H1 (cell line): ENCODE results near the gene L3HYPDH. TPM values are rescaled to one million over a fixed set of nuclear protein-coding genes. Genes with fewer than 3 reads are reported as not detected.

ENCODE experiments used
- CTCF ChIA-PET: fragments of 300-600 bp; sonication (Branson Sonifier 250); formaldehyde crosslinking; loops from one replicate; lab custom pipeline; 2021; ENCODE audit not compliant: partially characterized antibody; lab: Charles Lee
- POLR2A ChIA-PET: fragments of 300-600 bp; sonication (Branson Sonifier 250); formaldehyde crosslinking; loops from one replicate; lab custom pipeline; 2021; ENCODE audit warnings: inconsistent platforms; ENCODE audit not compliant: partially characterized antibody; lab: Charles Lee
- DNase-seq, 2 experiments: peaks; one replicate each; pipeline versions ENCODE4 v3.0.0 to v3.0.0-alpha.2; 2010 to 2022; ENCODE audit warnings: low spot score in 2 of 2, low read depth in 1 of 2, mixed read lengths in 1 of 2
- FAIRE-seq: peaks from 2 replicates; lab custom pipeline; 2011; peaks lifted over from hg19 to GRCh38; lab: Jason Lieb, UNC
- H2AFZ ChIP-seq: 2 replicates; pipeline ENCODE4 v1.8.1; 2012; ENCODE audit warnings: low read length, inconsistent platforms
- H2AK5ac ChIP-seq: 2 replicates; pipeline ENCODE4 v1.6.1; 2013; ENCODE audit warnings: low read depth, low read length
- H2BK120ac ChIP-seq: replicated peaks from 2 replicates; pipeline ENCODE3; 2013; ENCODE audit warnings: low read depth, low read length, inconsistent platforms
- H2BK12ac ChIP-seq: 2 replicates; pipeline ENCODE4 v1.6.1; 2013; ENCODE audit warnings: low read depth, low read length
- H2BK15ac ChIP-seq: 2 replicates; pipeline ENCODE4 v1.6.1; 2013; ENCODE audit warnings: low read length
- H2BK20ac ChIP-seq: 2 replicates; pipeline ENCODE4 v1.6.1; 2013; ENCODE audit warnings: low read length
- H2BK5ac ChIP-seq: 2 replicates; pipeline ENCODE4 v1.6.1; 2013; ENCODE audit warnings: low read depth, low read length
- H3K14ac ChIP-seq: 2 replicates; pipeline ENCODE4 v1.6.1; 2013; ENCODE audit warnings: inconsistent platforms; ENCODE audit not compliant: insufficient read length
- H3K18ac ChIP-seq: 2 replicates; pipeline ENCODE4 v1.6.1; 2013; ENCODE audit warnings: low read length; ENCODE audit errors: extremely low read depth
- H3K23ac ChIP-seq: 2 replicates; pipeline ENCODE4 v1.6.1; 2013; ENCODE audit warnings: inconsistent platforms; ENCODE audit not compliant: insufficient read length
- H3K23me2 ChIP-seq: 2 replicates; pipeline ENCODE4 v1.6.1; 2013; ENCODE audit warnings: low read depth, low read length
- H3K27ac ChIP-seq: 2 replicates; pipeline ENCODE4 v1.6.1; 2011; ENCODE audit warnings: low read depth, low read length, inconsistent platforms
- H3K27me3 ChIP-seq, 4 experiments: replicated peaks in 1 of 4; 1 replicate in 1 of 4; 2 replicates in 3 of 4; pipeline versions ENCODE4 v1.6.1 to v1.8.1; 2011 to 2013; ENCODE audit warnings: low read length in 3 of 4, mild to moderate bottlenecking in 3 of 4, inconsistent platforms in 2 of 4, mixed read lengths in 2 of 4, moderate library complexity in 1 of 4; ENCODE audit not compliant: control insufficient read depth in 3 of 4, insufficient read depth in 3 of 4; ENCODE audit errors: extremely low read depth in 1 of 4
- H3K36me3 ChIP-seq, 4 experiments: 2 replicates each; pipeline versions ENCODE4 v1.6.1 to v1.8.1; 2011 to 2013; ENCODE audit warnings: mild to moderate bottlenecking in 4 of 4, low read length in 3 of 4, moderate library complexity in 2 of 4, control low read depth in 1 of 4, inconsistent platforms in 1 of 4; ENCODE audit not compliant: insufficient read depth in 4 of 4, control insufficient read depth in 2 of 4
- H3K4ac ChIP-seq: replicated peaks from 2 replicates; pipeline ENCODE3; 2013; ENCODE audit warnings: low read length, low read depth, mixed read lengths, inconsistent platforms; ENCODE audit not compliant: insufficient read length
- H3K4me1 ChIP-seq, 4 experiments: replicated peaks in 1 of 4; 1 replicate in 1 of 4; 2 replicates in 3 of 4; pipeline versions ENCODE4 v1.6.1 to v1.8.1; 2011 to 2013; ENCODE audit warnings: low read length in 3 of 4, inconsistent platforms in 2 of 4, mixed read lengths in 1 of 4; ENCODE audit not compliant: insufficient read depth in 4 of 4, control insufficient read depth in 3 of 4
- H3K4me2 ChIP-seq, 2 experiments: 2 replicates each; pipeline versions ENCODE4 v1.6.1 to v1.8.1; 2011 to 2013; ENCODE audit warnings: low read depth in 2 of 2, low read length in 2 of 2, control low read depth in 1 of 2, inconsistent platforms in 1 of 2, mild to moderate bottlenecking in 1 of 2; ENCODE audit not compliant: insufficient read depth in 1 of 2
- H3K4me3 ChIP-seq, 4 experiments: fragments of 200-600, 300-600 bp in 1 of 4; sonication (generic), shearing (Covaris generic), sonication (Bioruptor Twin) in 1 of 4; 2 replicates each; pipeline versions ENCODE4 v1.5.1 to v1.8.1; 2011 to 2016; ENCODE audit warnings: low read length in 4 of 4, low read depth in 3 of 4, control low read depth in 2 of 4, inconsistent platforms in 2 of 4, mild to moderate bottlenecking in 2 of 4, mixed read lengths in 1 of 4, moderate library complexity in 1 of 4; ENCODE audit not compliant: insufficient read depth in 2 of 4; ENCODE audit errors: extremely low read depth in 1 of 4
- H3K56ac ChIP-seq: replicated peaks from 2 replicates; pipeline ENCODE3; 2013; ENCODE audit warnings: low read depth, mild to moderate bottlenecking, mixed read lengths, low read length, inconsistent platforms; ENCODE audit not compliant: insufficient read length
- H3K79me1 ChIP-seq: 2 replicates; pipeline ENCODE4 v1.6.1; 2013; ENCODE audit warnings: low read depth, low read length, control low read depth
- H3K79me2 ChIP-seq, 2 experiments: 2 replicates each; pipeline versions ENCODE4 v1.6.1 to v1.8.1; 2012 to 2013; ENCODE audit warnings: low read length in 2 of 2, mild to moderate bottlenecking in 2 of 2, inconsistent platforms in 1 of 2; ENCODE audit not compliant: insufficient read depth in 2 of 2, control insufficient read depth in 1 of 2
- H3K9ac ChIP-seq, 4 experiments: replicated peaks in 1 of 4; 1 replicate in 1 of 4; 2 replicates in 3 of 4; pipeline versions ENCODE4 v1.6.1 to v1.8.1; 2011 to 2013; ENCODE audit warnings: low read depth in 3 of 4, low read length in 3 of 4, control low read depth in 2 of 4, mild to moderate bottlenecking in 2 of 4, moderate library complexity in 2 of 4, inconsistent platforms in 1 of 4; ENCODE audit errors: extremely low read depth in 1 of 4
- H3K9me3 ChIP-seq, 2 experiments: 2 replicates each; pipeline versions ENCODE4 v1.6.1 to v1.8.1; 2012 to 2013; ENCODE audit warnings: mild to moderate bottlenecking in 2 of 2, moderate library complexity in 2 of 2, control low read depth in 1 of 2, inconsistent platforms in 1 of 2, low read depth in 1 of 2, low read length in 1 of 2, mixed read lengths in 1 of 2; ENCODE audit not compliant: insufficient read depth in 2 of 2
- H4K20me1 ChIP-seq, 2 experiments: replicated peaks in 1 of 2; 2 replicates each; pipeline versions ENCODE3 to v1.8.1; 2011 to 2013; ENCODE audit warnings: inconsistent platforms in 2 of 2, low read length in 2 of 2, mild to moderate bottlenecking in 1 of 2; ENCODE audit not compliant: insufficient read depth in 2 of 2, control insufficient read depth in 1 of 2
- H4K5ac ChIP-seq: 2 replicates; pipeline ENCODE4 v1.6.1; 2013; ENCODE audit warnings: low read length, low read depth, mixed read lengths, inconsistent platforms; ENCODE audit not compliant: insufficient read length
- H4K8ac ChIP-seq: 2 replicates; pipeline ENCODE4 v1.8.0; 2013; ENCODE audit warnings: mild to moderate bottlenecking, moderate library complexity, low read length, inconsistent platforms; ENCODE audit not compliant: insufficient read depth; ENCODE audit errors: extremely low read depth
- H4K91ac ChIP-seq: replicated peaks from 2 replicates; pipeline ENCODE3; 2013; ENCODE audit warnings: low read length, mixed read lengths, inconsistent platforms; ENCODE audit not compliant: insufficient read length
- CBX5 ChIP-seq: fragments of 300-800, 300-1000 bp; sonication (generic); IDR thresholded peaks from 2 replicates; pipeline ENCODE4 v1.7.1; 2016; ENCODE audit warnings: antibody characterized with exemption, low read length, low read depth
- CHD1 ChIP-seq: IDR thresholded peaks from 2 replicates; pipeline ENCODE4 v1.6.1; 2012; ENCODE audit warnings: low read depth, low read length, improper control_type of control experiment
- GABPA ChIP-seq: IDR thresholded peaks from 2 replicates; pipeline ENCODE4 v1.6.1; 2011; ENCODE audit warnings: mild to moderate bottlenecking, low read length, moderate library complexity, borderline replicate concordance; ENCODE audit not compliant: insufficient read depth
- RAD21 ChIP-seq, 2 experiments: IDR thresholded peaks in 1 of 2; conservative IDR thresholded peaks in 1 of 2; 2 replicates each; pipeline ENCODE4 v1.6.1; 2011; ENCODE audit warnings: low read depth in 2 of 2, low read length in 2 of 2, improper control_type of control experiment in 1 of 2, inconsistent platforms in 1 of 2, mild to moderate bottlenecking in 1 of 2, moderate library complexity in 1 of 2
- RFX5 ChIP-seq: IDR thresholded peaks from 2 replicates; pipeline ENCODE4 v1.6.1; 2011; ENCODE audit warnings: low read depth, low read length, improper control_type of control experiment, borderline replicate concordance
- TBP ChIP-seq: IDR thresholded peaks from 2 replicates; pipeline ENCODE4 v1.6.1; 2011; ENCODE audit warnings: low read depth, low read length, improper control_type of control experiment
- YY1 ChIP-seq: IDR thresholded peaks from 2 replicates; pipeline ENCODE4 v1.6.1; 2011; ENCODE audit warnings: low read depth, mild to moderate bottlenecking, low read length
- WGBS, 2 experiments: shearing (Covaris generic) in 1 of 2; methylation state at CpG; one replicate each; pipeline versions ENCODE4 v1.1.6 to v1.1.7; 2013 to 2015; ENCODE audit warnings: low lambda C conversion rate in 2 of 2, mixed read lengths in 2 of 2, inconsistent platforms in 1 of 2, low coverage in 1 of 2, missing lambda C conversion rate in 1 of 2; ENCODE audit not compliant: insufficient replicate concordance in 2 of 2, insufficient coverage in 1 of 2, insufficient read length in 1 of 2; ENCODE audit errors: extremely low coverage in 1 of 2, missing lambda C conversion rate in 1 of 2; 5-methylcytosine and 5-hydroxymethylcytosine counted together
- polyA plus RNA-seq, 7 experiments: library from polyadenylated mRNA; depleted of rRNA in 3 of 7; stranded (reverse) in 5 of 7; unstranded in 2 of 7; fragments of >200 nt in 5 of 7; fragments of 200-250 nt in 2 of 7; gene quantifications; 1 replicate in 5 of 7; 2 replicates in 1 of 7; 4 replicates in 1 of 7; pipeline versions ENCODE4 v1.2.1 to v1.2.3, GENCODE V29; 2011 to 2013; ENCODE audit warnings: missing spikeins in 2 of 7, mixed read lengths in 2 of 7
- total RNA-seq: library from RNA; stranded (reverse); fragmentation: NEBNext Ultra II Directional; extraction: Animal tissue kit (Norgen Biotek cat#: 25700); gene quantifications from 2 replicates; pipeline ENCODE4 v1.2.1, GENCODE V29; 2021

The L3HYPDH gene
- total and polyA plus RNA-seq, 2 of the 8 experiments (the other 6 are each of a cell fraction or from before 2014, with no cell fraction given) = 11.2 to 15.8 TPM

- Histone ChIP-seq H2BK5ac (no peak overlapping the region), H3K23me2 (no peaks in the 10 kb centered on the region), H3K4ac (no peak overlapping the region), H3K4me1 (no peaks in the 10 kb centered on the region), H4K5ac (no peak overlapping the region), H3K4me3 (no peak overlapping the region), H2BK15ac (no peak overlapping the region), H3K18ac (no peak overlapping the region), H3K9ac (no peak overlapping the region), H2BK12ac (no peak overlapping the region), H3K56ac (no peak overlapping the region), H4K91ac (no peak overlapping the region), H4K8ac (no peak overlapping the region), H3K27ac (no peak overlapping the region), H2BK20ac (no peak overlapping the region), H3K27me3 (no peaks in the 10 kb centered on the region), H3K9me3 (no peaks in the 10 kb centered on the region; a peak in 1 of 4 replicates), H3K79me1 (no peaks in the 10 kb centered on the region), H3K79me2 (no peaks in the 10 kb centered on the region), H3K4me2 (no peak overlapping the region), H3K23ac (no peak overlapping the region), H2BK120ac (no peak overlapping the region), H2AFZ (no peak overlapping the region)
- FAIRE-seq = no peak
- CTCF ChIA-PET = interaction anchor here (0.9 to 1.4 kb wide), 3 partner anchors 9 to 326 kb away, joined by 3 to 4 read pairs (median 3); partner anchors contain the start of gene GPR135
- POLR2A ChIA-PET = no interaction called here
- 94% methylated on average over 1 of the region's 1 CpG; no CpG with 5 or more reads in 1 of the 2 experiments for WGBS, 2 experiments
- TF ChIP-seq YY1 (no peak), CBX5 (no peak), CHD1 (no peak), RAD21 (IDR thresholded peaks at IDR 0.05 in 1 of 2, conservative IDR thresholded peaks at IDR 0.05 in 1 of 2; ENCODE audit: low read depth in 2 of 2, low read length in 2 of 2) (no peak), RFX5 (no peak), GABPA (no peak), TBP (no peak)
- TF ChIP-seq, all 59 proteins: peak for 0
- no peak overlapping the region for H3K14ac ChIP-seq
- DNase-seq = no peak
- no peaks in the 10 kb centered on the region; a peak in 1 of 8 replicates for H3K36me3 ChIP-seq
- no peaks in the 10 kb centered on the region for H4K20me1 ChIP-seq
- H2AK5ac ChIP-seq = no peak overlapping the region
Measured at GRCh38 chr14:59455411-59455810, 28.8 kb downstream of the L3HYPDH start.
